ENCODE results near the gene G6PD.

GRCh38 chrX:154593201-154593600 is 46.6 kb upstream of the G6PD start:
- TF ChIP-seq CTCF (IDR thresholded peaks at IDR 0.05) (no peak), POLR2AphosphoS5 (IDR thresholded peaks at IDR 0.05) (no peak)

All from upper lobe of left lung (tissue), 4 donors.